Suprapubic skin (tissue), 4 donors: ENCODE measurements around the gene NFKBIA. TPM values are rescaled to one million over a fixed set of nuclear protein-coding genes. Genes with fewer than 3 reads are reported as not detected.

Experiments
- DNase-seq, 2 donors: peaks; one replicate each; pipeline ENCODE4 v3.0.0-alpha.2; 2019; ENCODE audit warnings: low spot score in 2 of 2
- H3K27ac ChIP-seq: fragments of 200-600 bp; sonication (generic); one replicate; pipeline ENCODE4 v1.5.1; 2019
- H3K27me3 ChIP-seq: fragments of 200-600 bp; sonication (generic); one replicate; pipeline ENCODE4 v1.5.1; 2019
- H3K36me3 ChIP-seq: fragments of 200-600 bp; sonication (generic); one replicate; pipeline ENCODE4 v1.5.1; 2019
- H3K4me1 ChIP-seq: fragments of 200-600 bp; sonication (generic); one replicate; pipeline ENCODE4 v1.5.1; 2019
- H3K4me3 ChIP-seq: fragments of 200-600 bp; sonication (generic); one replicate; pipeline ENCODE4 v1.5.1; 2019; ENCODE audit warnings: mild to moderate bottlenecking
- H3K9me3 ChIP-seq: fragments of 200-600 bp; sonication (generic); one replicate; pipeline ENCODE4 v1.5.1; 2019
- EP300 ChIP-seq: sonication (generic); formaldehyde crosslinking; IDR thresholded peaks from one replicate; pipeline ENCODE4 v1.6.1; 2017; ENCODE audit warnings: antibody characterized with exemption
- POLR2A ChIP-seq, 2 donors: fragments of 450-650 bp; IDR thresholded peaks; one replicate each; pipeline ENCODE4 v1.6.1; 2017; ENCODE audit warnings: antibody characterized with exemption in 2 of 2, mild to moderate bottlenecking in 2 of 2, moderate library complexity in 2 of 2
- POLR2AphosphoS5 ChIP-seq, 3 donors: sonication (generic); formaldehyde crosslinking; IDR thresholded peaks; one replicate each; pipeline ENCODE4 v1.6.1; 2017; ENCODE audit warnings: antibody characterized with exemption in 3 of 3
- WGBS: methylation state at CpG from one replicate; pipeline ENCODE4 v1.1.5; 2018; 5-methylcytosine and 5-hydroxymethylcytosine counted together
- total RNA-seq, 4 donors: library from RNA; depleted of rRNA; stranded (reverse); fragments of >200 nt; gene quantifications; one replicate each; pipeline ENCODE4 v1.1.0, GENCODE V29; 2016
- TF ChIP-seq, protein P1 (sequence below), 2 donors: fragments of 200-600 bp in 1 of 2; fragments of 450-650 bp in 1 of 2; sonication (generic) in 1 of 2; IDR thresholded peaks; one replicate each; pipeline ENCODE4 v1.5.1; 2016 to 2019; ENCODE audit warnings: antibody characterized with exemption in 2 of 2, mild to moderate bottlenecking in 1 of 2, moderate library complexity in 1 of 2

Gene NFKBIA, protein sequence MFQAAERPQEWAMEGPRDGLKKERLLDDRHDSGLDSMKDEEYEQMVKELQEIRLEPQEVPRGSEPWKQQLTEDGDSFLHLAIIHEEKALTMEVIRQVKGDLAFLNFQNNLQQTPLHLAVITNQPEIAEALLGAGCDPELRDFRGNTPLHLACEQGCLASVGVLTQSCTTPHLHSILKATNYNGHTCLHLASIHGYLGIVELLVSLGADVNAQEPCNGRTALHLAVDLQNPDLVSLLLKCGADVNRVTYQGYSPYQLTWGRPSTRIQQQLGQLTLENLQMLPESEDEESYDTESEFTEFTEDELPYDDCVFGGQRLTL
- total RNA-seq = 100 to 1,000 TPM; 510 to 768 (median 735) TPM

DNA sequence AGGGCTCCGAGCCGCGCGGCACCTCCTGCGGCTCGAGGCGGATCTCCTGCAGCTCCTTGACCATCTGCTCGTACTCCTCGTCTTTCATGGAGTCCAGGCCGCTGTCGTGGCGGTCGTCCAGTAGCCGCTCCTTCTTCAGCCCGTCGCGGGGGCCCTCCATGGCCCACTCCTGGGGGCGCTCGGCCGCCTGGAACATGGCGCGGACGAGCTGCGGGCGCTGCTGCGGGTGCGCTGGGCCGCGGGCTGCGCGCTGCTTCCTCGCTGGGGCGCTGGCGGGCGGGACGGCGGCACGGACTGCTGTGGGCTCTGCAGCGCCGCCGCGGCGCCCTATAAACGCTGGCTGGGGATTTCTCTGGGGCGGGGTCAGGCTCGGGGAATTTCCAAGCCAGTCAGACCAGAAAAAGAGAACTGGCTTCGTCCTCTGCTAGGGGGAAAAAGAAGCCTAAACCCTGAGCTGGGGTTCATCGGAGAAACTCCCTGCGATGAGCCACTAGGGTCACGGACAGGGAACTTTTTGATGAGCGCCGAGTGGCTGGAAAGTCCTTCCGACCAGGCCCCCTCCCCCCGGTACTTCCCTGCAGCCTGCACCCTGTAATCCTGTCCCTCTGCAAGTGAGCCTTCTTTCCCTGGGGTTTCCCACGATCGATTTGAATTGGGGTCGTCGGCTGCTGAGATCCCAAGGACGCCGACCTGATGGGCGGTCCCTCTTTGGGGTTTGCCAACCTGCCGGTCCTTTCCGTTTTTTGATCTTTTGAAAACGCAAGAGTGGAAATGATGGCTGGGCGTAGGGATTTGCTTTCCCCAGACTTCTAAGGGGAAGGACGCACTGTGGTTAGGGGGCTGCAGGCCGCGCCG lies at the start of gene NFKBIA:
NFKBIA (minus strand) TSS at position 301 of the 855 bp plus-strand sequence; CDS start at position 196, 105 bp downstream.
- no peaks in the 10 kb centered on the region for H3K9me3 ChIP-seq
- WGBS = 1% methylated on average over 24 of the region's 69 CpGs
- peaks cover 37% of the 10 kb centered on the region for H3K36me3 ChIP-seq
- peak within 1 kb of the TSS; percentile 100 for H3K27ac ChIP-seq
- DNase-seq = peak; percentile 95 to 96
- TF ChIP-seq POLR2AphosphoS5 (IDR thresholded peaks at IDR 0.05) (peak; percentile 61 to 93 (median 83)), POLR2A (IDR thresholded peaks at IDR 0.05) (peak; percentile 98 to 100), EP300 (no peak)
- TF ChIP-seq, protein P1, sequence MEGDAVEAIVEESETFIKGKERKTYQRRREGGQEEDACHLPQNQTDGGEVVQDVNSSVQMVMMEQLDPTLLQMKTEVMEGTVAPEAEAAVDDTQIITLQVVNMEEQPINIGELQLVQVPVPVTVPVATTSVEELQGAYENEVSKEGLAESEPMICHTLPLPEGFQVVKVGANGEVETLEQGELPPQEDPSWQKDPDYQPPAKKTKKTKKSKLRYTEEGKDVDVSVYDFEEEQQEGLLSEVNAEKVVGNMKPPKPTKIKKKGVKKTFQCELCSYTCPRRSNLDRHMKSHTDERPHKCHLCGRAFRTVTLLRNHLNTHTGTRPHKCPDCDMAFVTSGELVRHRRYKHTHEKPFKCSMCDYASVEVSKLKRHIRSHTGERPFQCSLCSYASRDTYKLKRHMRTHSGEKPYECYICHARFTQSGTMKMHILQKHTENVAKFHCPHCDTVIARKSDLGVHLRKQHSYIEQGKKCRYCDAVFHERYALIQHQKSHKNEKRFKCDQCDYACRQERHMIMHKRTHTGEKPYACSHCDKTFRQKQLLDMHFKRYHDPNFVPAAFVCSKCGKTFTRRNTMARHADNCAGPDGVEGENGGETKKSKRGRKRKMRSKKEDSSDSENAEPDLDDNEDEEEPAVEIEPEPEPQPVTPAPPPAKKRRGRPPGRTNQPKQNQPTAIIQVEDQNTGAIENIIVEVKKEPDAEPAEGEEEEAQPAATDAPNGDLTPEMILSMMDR (IDR thresholded peaks at IDR 0.05) = peak in 1 of 2 donors; percentile 35
- H3K4me1 ChIP-seq = peaks cover 65% of the 10 kb centered on the region
- H3K27me3 ChIP-seq = no peaks in the 10 kb centered on the region
- peak within 1 kb of the TSS; percentile 97 for H3K4me3 ChIP-seq

GRCh38 chr14:35446450-35446849 lies 41.9 kb upstream of the NFKBIA start:
- H3K9me3 ChIP-seq = no peaks in the 10 kb centered on the region
- WGBS = 77% methylated on average over 1 of the region's 1 CpG
- no peak for DNase-seq

DNA sequence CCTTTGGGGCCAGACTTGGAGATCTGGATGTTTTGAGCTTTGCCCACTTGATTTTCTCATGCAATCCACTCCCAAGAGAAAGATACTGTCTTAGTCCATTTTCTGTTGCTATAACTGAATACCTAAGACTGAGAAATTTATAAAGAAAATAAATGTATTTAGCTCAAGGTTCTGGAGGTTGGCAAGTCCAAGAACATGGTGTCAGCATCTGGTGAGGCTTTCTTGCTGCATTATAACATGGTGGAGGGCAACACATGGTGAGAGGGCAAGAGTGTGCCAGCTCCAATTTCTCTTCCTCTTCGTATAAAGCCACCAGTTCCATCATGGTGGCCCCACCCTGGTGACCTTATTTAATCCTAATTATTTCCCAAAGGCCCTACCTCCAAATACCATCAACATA lies 39.6 kb upstream of the NFKBIA start:
- WGBS = 63% methylated on average over 1 of the region's 1 CpG
- H3K9me3 ChIP-seq = no peaks in the 10 kb centered on the region
- TF ChIP-seq POLR2AphosphoS5 (IDR thresholded peaks at IDR 0.05) (no peak), POLR2A (IDR thresholded peaks at IDR 0.05) (no peak), EP300 (no peak)
- TF ChIP-seq, protein P1 (IDR thresholded peaks at IDR 0.05) = no peak
- no peaks in the 10 kb centered on the region for H3K27me3 ChIP-seq
- DNase-seq = no peak
- no peaks in the 10 kb centered on the region for H3K4me1 ChIP-seq
- H3K36me3 ChIP-seq = no peaks in the 10 kb centered on the region
- H3K27ac ChIP-seq = no peak overlapping the region
- H3K4me3 ChIP-seq = no peak overlapping the region

More at GRCh38 chr14:35446450-35446849, 41.9 kb upstream of the NFKBIA start:
- Histone ChIP-seq H3K4me3 (no peak overlapping the region), H3K27me3 (no peaks in the 10 kb centered on the region), H3K27ac (no peak overlapping the region), H3K36me3 (no peaks in the 10 kb centered on the region), H3K4me1 (no peaks in the 10 kb centered on the region)
- TF ChIP-seq POLR2A (IDR thresholded peaks at IDR 0.05) = no peak
- TF ChIP-seq POLR2AphosphoS5 (IDR thresholded peaks at IDR 0.05) = no peak
- TF ChIP-seq, protein P1 (IDR thresholded peaks at IDR 0.05) = no peak
- TF ChIP-seq EP300 = no peak

DNA sequence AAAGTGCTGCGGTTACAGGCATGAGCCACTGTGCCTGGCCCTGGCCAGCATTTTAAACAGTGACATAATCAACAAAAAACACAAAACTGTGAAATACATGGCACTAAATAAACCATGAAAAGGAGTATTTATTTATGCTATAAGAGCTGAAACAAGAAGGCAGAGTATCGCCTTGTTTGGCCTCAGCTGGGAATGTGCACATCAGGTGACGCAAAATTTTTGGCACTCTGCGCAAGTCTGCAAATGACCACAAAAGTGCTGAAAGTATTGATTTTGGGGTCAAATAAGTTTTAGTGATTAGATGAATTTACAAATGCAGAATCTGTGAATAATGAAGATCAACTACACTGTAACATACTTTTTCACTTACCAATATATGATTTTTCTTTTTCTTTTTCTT lies 36.6 kb upstream of the NFKBIA start:
- H3K36me3 ChIP-seq = no peaks in the 10 kb centered on the region
- DNase-seq = no peak
- TF ChIP-seq POLR2AphosphoS5 (IDR thresholded peaks at IDR 0.05) (no peak), POLR2A (IDR thresholded peaks at IDR 0.05) (no peak), EP300 (no peak)
- TF ChIP-seq, protein P1 (IDR thresholded peaks at IDR 0.05) = no peak
- no peak overlapping the region for H3K4me3 ChIP-seq
- no peak overlapping the region for H3K27ac ChIP-seq
- no peaks in the 10 kb centered on the region for H3K27me3 ChIP-seq
- 93% methylated on average over 4 of the region's 4 CpGs for WGBS
- no peaks in the 10 kb centered on the region for H3K9me3 ChIP-seq
- H3K4me1 ChIP-seq = no peaks in the 10 kb centered on the region
